Lower lobe of right lung (tissue), 2 donors: ENCODE results near the gene MAP4K2. TPM values are rescaled to one million over a fixed set of nuclear protein-coding genes. Genes with fewer than 3 reads are reported as not detected.
"Not testable (repeated sequence)": the region's sequence is repeated elsewhere in the genome, so short reads cannot be mapped to it uniquely, and the experiment has no call there.

ENCODE experiments used
- ATAC-seq, 2 donors: fragments of 200-7000 bp; cut with Tn5 transposase; one replicate each; pipeline ENCODE4 v1.9.1; 2020 to 2022; ENCODE audit warnings: mild to moderate bottlenecking in 2 of 2, moderate library complexity in 2 of 2
- DNase-seq: peaks from one replicate; pipeline ENCODE4 v3.0.0-alpha.2; 2020
- H3K27ac ChIP-seq: fragments of 200-600 bp; one replicate; pipeline ENCODE4 v1.8.0; 2022
- H3K27me3 ChIP-seq: fragments of 200-600 bp; one replicate; pipeline ENCODE4 v1.8.0; 2022; ENCODE audit warnings: low read depth
- H3K36me3 ChIP-seq: fragments of 200-600 bp; one replicate; pipeline ENCODE4 v1.8.0; 2022; ENCODE audit warnings: mild to moderate bottlenecking
- H3K4me1 ChIP-seq: fragments of 200-600 bp; one replicate; pipeline ENCODE4 v1.8.0; 2022
- H3K4me3 ChIP-seq: fragments of 200-600 bp; one replicate; pipeline ENCODE4 v1.8.0; 2022; ENCODE audit warnings: mild to moderate bottlenecking
- H3K9me3 ChIP-seq: fragments of 200-600 bp; one replicate; pipeline ENCODE4 v1.8.0; 2022
- CTCF ChIP-seq: fragments of 200-600 bp; IDR thresholded peaks from one replicate; pipeline ENCODE4 v1.8.0; 2022; ENCODE audit warnings: antibody characterized with exemption, mild to moderate bottlenecking
- intact Hi-C: fragments of 100-400 bp; cut with DNase I; formaldehyde crosslinking; loops from one replicate; pipeline ENCODE4 v1.11.0; 2022
- total RNA-seq: library from RNA; stranded (reverse); fragmentation: NEBNext Ultra II Directional; extraction: Animal tissue kit (Norgen Biotek cat#: 25700); gene quantifications from one replicate; pipeline ENCODE4 v1.2.1, GENCODE V29; 2021
- donor health status: DM: no; HTN: yes; CAD: no; lungs with severe emphysema.

MAP4K2 gene
- total RNA-seq, 1 donor from 2014 or later, result 29.1 TPM

DNA sequence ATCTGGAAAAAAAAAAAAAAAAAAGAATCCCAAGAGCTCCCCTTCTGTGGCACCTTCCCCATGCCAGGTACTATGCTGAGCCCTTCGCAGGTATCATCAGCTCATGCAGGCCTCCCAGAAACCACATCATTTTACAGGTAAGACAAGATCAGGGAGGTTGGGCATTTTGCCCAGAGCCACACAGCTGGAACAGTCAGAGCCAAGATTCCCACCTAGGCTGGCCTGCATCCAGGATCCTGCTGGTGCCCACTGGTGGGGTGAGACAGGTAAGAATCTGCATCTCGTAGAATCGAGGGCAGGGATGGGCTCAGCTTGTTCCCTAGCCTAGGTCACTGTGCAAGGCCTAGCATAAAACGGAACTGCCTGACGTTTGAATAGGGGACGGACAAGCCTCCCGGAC, 23.0 kb upstream of the MAP4K2 start:
- no peaks in the 10 kb centered on the region for H3K27me3 ChIP-seq
- ATAC-seq (no peak), DNase-seq (no peak)
- intact Hi-C loops, result no loop called here
- H3K4me1 ChIP-seq, result no peaks in the 10 kb centered on the region
- H3K9me3 ChIP-seq, result no peaks in the 10 kb centered on the region
- H3K36me3 ChIP-seq, result peaks cover 24% of the 10 kb centered on the region
- no peak overlapping the region for H3K4me3 ChIP-seq
- no peak overlapping the region for H3K27ac ChIP-seq
- no peak for TF ChIP-seq CTCF

GRCh38 chr11:64823568-64824119, 20.6 kb upstream of the MAP4K2 start:
- H3K36me3 ChIP-seq, result peaks cover 7% of the 10 kb centered on the region
- no peak overlapping the region for H3K27ac ChIP-seq
- no peak for ATAC-seq
- H3K27me3 ChIP-seq, result no peaks in the 10 kb centered on the region
- no peak for TF ChIP-seq CTCF
- no peaks in the 10 kb centered on the region for H3K4me1 ChIP-seq
- H3K9me3 ChIP-seq, result no peaks in the 10 kb centered on the region
- no peak for DNase-seq
- intact Hi-C loops, result no loop called here
- no peak overlapping the region for H3K4me3 ChIP-seq

- DNase-seq (no peak), ATAC-seq (no peak)
- H3K4me1 ChIP-seq, result no peaks in the 10 kb centered on the region
- no peaks in the 10 kb centered on the region for H3K9me3 ChIP-seq
- no peak overlapping the region for H3K4me3 ChIP-seq
- intact Hi-C loops, result no loop called here
- no peak overlapping the region for H3K27ac ChIP-seq
- TF ChIP-seq CTCF, result no peak
- H3K27me3 ChIP-seq, result no peaks in the 10 kb centered on the region
- no peaks in the 10 kb centered on the region for H3K36me3 ChIP-seq
Measured at GRCh38 chr11:64817476-64817875, 14.5 kb upstream of the MAP4K2 start.

- H3K9me3 ChIP-seq, ATAC-seq, H3K27me3 ChIP-seq, H3K36me3 ChIP-seq, H3K27ac ChIP-seq, H3K4me1 ChIP-seq, H3K4me3 ChIP-seq, intact Hi-C loops, DNase-seq: not testable (repeated sequence)
Measured at GRCh38 chr11:64815433-64815832, 12.4 kb upstream of the MAP4K2 start.

DNA sequence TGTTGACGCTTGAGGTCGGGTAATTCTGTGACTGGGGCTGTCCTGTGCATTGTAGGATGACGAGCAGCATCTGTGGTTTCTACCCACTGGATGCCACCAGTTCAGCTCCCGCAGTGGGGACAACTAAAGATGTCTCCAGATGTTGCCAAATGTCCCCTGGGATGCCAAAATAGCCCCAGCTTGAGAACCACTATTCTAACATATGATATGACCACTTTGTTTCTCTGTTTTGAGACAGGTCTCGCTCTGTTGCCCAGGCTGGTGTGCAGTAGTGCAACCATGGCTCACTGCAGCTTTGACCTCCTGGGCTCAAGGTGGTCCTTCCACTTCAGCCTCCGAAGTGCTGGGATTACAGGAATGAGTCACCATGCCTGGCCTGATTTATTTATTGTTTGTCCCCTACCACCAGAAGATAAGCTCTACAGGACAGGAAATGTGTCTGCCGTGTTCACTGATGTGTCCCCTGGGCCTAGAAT, 11.7 kb upstream of the MAP4K2 start:
- H3K27me3 ChIP-seq, result no peaks in the 10 kb centered on the region
- TF ChIP-seq CTCF, result no peak
- no peaks in the 10 kb centered on the region for H3K9me3 ChIP-seq
- no peak overlapping the region for H3K27ac ChIP-seq
- intact Hi-C loops, result no loop called here
- DNase-seq (no peak), ATAC-seq (no peak)
- H3K36me3 ChIP-seq, result no peaks in the 10 kb centered on the region
- no peak overlapping the region for H3K4me3 ChIP-seq
- peaks cover 2% of the 10 kb centered on the region for H3K4me1 ChIP-seq

GRCh38 chr11:64813826-64814225, 10.8 kb upstream of the MAP4K2 start:
- no peaks in the 10 kb centered on the region for H3K9me3 ChIP-seq
- no peak overlapping the region for H3K4me3 ChIP-seq
- no peaks in the 10 kb centered on the region for H3K27me3 ChIP-seq
- intact Hi-C loops, result no loop called here
- no peak for TF ChIP-seq CTCF
- DNase-seq (no peak), ATAC-seq (no peak)
- peaks cover 12% of the 10 kb centered on the region for H3K4me1 ChIP-seq
- no peak overlapping the region for H3K27ac ChIP-seq
- no peaks in the 10 kb centered on the region for H3K36me3 ChIP-seq
